ENCODE measurements around the gene SHISAL1. TPM values are rescaled to one million over a fixed set of nuclear protein-coding genes. Genes with fewer than 3 reads are reported as not detected.

SHISAL1 gene
- total RNA-seq, 1 donor from 2014 or later: 0.58 TPM

GRCh38 chr22:44224166-44224565 is 88.6 kb downstream of the SHISAL1 start:
- H3K27ac Mint-ChIP-seq: no peak overlapping the region
- DNase-seq (ENCODE audit: low spot score in 2 of 2, unreplicated experiment in 2 of 2): no peak
- no peaks in the 10 kb centered on the region for H3K4me1 Mint-ChIP-seq
- peaks cover 17% of the 10 kb centered on the region for H3K9me3 Mint-ChIP-seq
- no peaks in the 10 kb centered on the region for H3K36me3 Mint-ChIP-seq
- peaks cover 36% of the 10 kb centered on the region for H3K27me3 Mint-ChIP-seq (ENCODE audit: low read depth)
- no peak overlapping the region for H3K4me3 Mint-ChIP-seq
- TF ChIP-seq CTCF (IDR thresholded peaks at IDR 0.05; ENCODE audit: unreplicated experiment): no peak

GRCh38 chr22:44221710-44222475 is 90.9 kb downstream of the SHISAL1 start:
- Mint-ChIP-seq H3K9me3 (peaks cover 5% of the 10 kb centered on the region), H3K36me3 (no peaks in the 10 kb centered on the region)

GRCh38 chr22:44220727-44221680 is 91.7 kb downstream of the SHISAL1 start:
- H3K9me3 Mint-ChIP-seq: peaks cover 4% of the 10 kb centered on the region
- no peak for TF ChIP-seq CTCF (IDR thresholded peaks at IDR 0.05; ENCODE audit: unreplicated experiment)
- H3K27me3 Mint-ChIP-seq (ENCODE audit: low read depth): peaks cover 33% of the 10 kb centered on the region
- H3K4me1 Mint-ChIP-seq: no peaks in the 10 kb centered on the region
- no peak for DNase-seq (ENCODE audit: low spot score in 2 of 2, unreplicated experiment in 2 of 2)
- H3K36me3 Mint-ChIP-seq: no peaks in the 10 kb centered on the region
- no peak overlapping the region for H3K27ac Mint-ChIP-seq
- H3K4me3 Mint-ChIP-seq: no peak overlapping the region

More at GRCh38 chr22:44221710-44222475, 90.9 kb downstream of the SHISAL1 start:
- no peak for TF ChIP-seq CTCF (IDR thresholded peaks at IDR 0.05; ENCODE audit: unreplicated experiment)
- Mint-ChIP-seq H3K27me3 (ENCODE audit: low read depth) (peaks cover 36% of the 10 kb centered on the region), H3K4me3 (no peak overlapping the region), H3K4me1 (no peaks in the 10 kb centered on the region), H3K27ac (no peak overlapping the region)
- no peak for DNase-seq (ENCODE audit: low spot score in 2 of 2, unreplicated experiment in 2 of 2)

GRCh38 chr22:44219101-44219870 is 93.5 kb downstream of the SHISAL1 start:
- no peak for TF ChIP-seq CTCF (IDR thresholded peaks at IDR 0.05; ENCODE audit: unreplicated experiment)
- no peak for DNase-seq (ENCODE audit: low spot score in 2 of 2, unreplicated experiment in 2 of 2)
- no peaks in the 10 kb centered on the region for H3K36me3 Mint-ChIP-seq
- peaks cover 19% of the 10 kb centered on the region for H3K27me3 Mint-ChIP-seq (ENCODE audit: low read depth)
- no peaks in the 10 kb centered on the region for H3K4me1 Mint-ChIP-seq
- peaks cover 4% of the 10 kb centered on the region for H3K9me3 Mint-ChIP-seq
- H3K27ac Mint-ChIP-seq: no peak overlapping the region
- H3K4me3 Mint-ChIP-seq: no peak overlapping the region

GRCh38 chr22:44218071-44218470 is 94.7 kb downstream of the SHISAL1 start:
- no peak overlapping the region for H3K27ac Mint-ChIP-seq
- H3K27me3 Mint-ChIP-seq (ENCODE audit: low read depth): peaks cover 6% of the 10 kb centered on the region
- H3K36me3 Mint-ChIP-seq: no peaks in the 10 kb centered on the region
- peaks cover 4% of the 10 kb centered on the region for H3K9me3 Mint-ChIP-seq
- no peak for DNase-seq (ENCODE audit: low spot score in 2 of 2, unreplicated experiment in 2 of 2)
- TF ChIP-seq CTCF (IDR thresholded peaks at IDR 0.05; ENCODE audit: unreplicated experiment): no peak
- no peak overlapping the region for H3K4me3 Mint-ChIP-seq
- H3K4me1 Mint-ChIP-seq: no peaks in the 10 kb centered on the region

Measured in mesothelial cell of epicardium (in vitro differentiated cells).